Stimulated activated CD8-positive, alpha-beta memory T cell treated with anti-CD3 and anti-CD28 coated beads, Interleukin-7, amount 100 ng/mL, for 48 hours (primary cell): Measurements from ENCODE around the gene DNAJB8.
A peak's percentile ranks its signal among the peaks of the same experiment; 100 is the strongest.

Experiments used
- DNase-seq, 2 donors: peaks; one replicate each; pipeline ENCODE4 v3.0.0-alpha.2; 2020; ENCODE audit warnings: low read depth in 1 of 2; ENCODE audit errors: extremely low read depth in 1 of 2

DNAJB8 gene

GRCh38 chr3:128466840-128467541, at the start of gene DNAJB8:
DNAJB8 (minus strand) TSS chr3:128466890; CDS start chr3:128463245, 3,645 bp downstream.
- DNase-seq, result peak in 1 of 2 donors; percentile 32

GRCh38 chr3:128515967-128516366, 49.3 kb upstream of the DNAJB8 start:
- no peak for DNase-seq

GRCh38 chr3:128508852-128509251, 42.2 kb upstream of the DNAJB8 start:
- DNase-seq, result no peak

- DNase-seq, result no peak
These were observed 40.1 kb upstream of the DNAJB8 start for GRCh38 chr3:128506754-128507153.

GRCh38 chr3:128505771-128506170, 39.1 kb upstream of the DNAJB8 start:
- DNase-seq, result no peak

GRCh38 chr3:128504963-128505730, 38.5 kb upstream of the DNAJB8 start:
- no peak for DNase-seq

GRCh38 chr3:128504533-128504915, 37.8 kb upstream of the DNAJB8 start:
- no peak for DNase-seq

GRCh38 chr3:128503751-128504532, 37.3 kb upstream of the DNAJB8 start:
- DNase-seq, result no peak

- no peak for DNase-seq
These were observed 36.5 kb upstream of the DNAJB8 start for GRCh38 chr3:128503164-128503651.

GRCh38 chr3:128502712-128503111, 36.0 kb upstream of the DNAJB8 start:
- DNase-seq, result no peak

- DNase-seq, result no peak
These were observed 34.7 kb upstream of the DNAJB8 start for GRCh38 chr3:128501431-128501830.

- no peak for DNase-seq
These were observed 33.9 kb upstream of the DNAJB8 start for GRCh38 chr3:128500556-128500955.

GRCh38 chr3:128499724-128500275, 33.1 kb upstream of the DNAJB8 start:
- DNase-seq, result no peak

GRCh38 chr3:128498901-128499530, 32.3 kb upstream of the DNAJB8 start:
- DNase-seq, result no peak

- DNase-seq, result no peak
These were observed 31.5 kb upstream of the DNAJB8 start for GRCh38 chr3:128498127-128498626.

GRCh38 chr3:128497305-128498126, 30.8 kb upstream of the DNAJB8 start:
- DNase-seq, result peak; percentile 34 to 40

- no peak for DNase-seq
These were observed 30.1 kb upstream of the DNAJB8 start for GRCh38 chr3:128496602-128497304.

- no peak for DNase-seq
These were observed 29.4 kb upstream of the DNAJB8 start for GRCh38 chr3:128496019-128496601.
